H7 (cell line): ENCODE data around the gene CDC25C. TPM values are rescaled to one million over a fixed set of nuclear protein-coding genes. Genes with fewer than 3 reads are reported as not detected.
"Not testable (repeated sequence)": the region's sequence is repeated elsewhere in the genome, so short reads cannot be mapped to it uniquely, and the experiment has no call there.

Experiments used
- DNase-seq: peaks from one replicate; pipeline ENCODE4 v3.0.0; 2012
- H3K27me3 ChIP-seq: 2 replicates; pipeline ENCODE4 v1.6.0; 2011; ENCODE audit warnings: mild to moderate bottlenecking, low read length; ENCODE audit not compliant: control insufficient read depth, insufficient read depth
- H3K36me3 ChIP-seq: replicated peaks from 2 replicates; pipeline ENCODE4 v1.5.1; 2011; ENCODE audit warnings: low read length; ENCODE audit not compliant: control insufficient read depth, insufficient read depth
- H3K4me3 ChIP-seq: 2 replicates; pipeline ENCODE4 v1.5.1; 2011; ENCODE audit warnings: low read depth, mild to moderate bottlenecking, control low read depth, low read length, moderate library complexity; ENCODE audit not compliant: insufficient read depth
- total RNA-seq: library from RNA; depleted of rRNA; stranded (reverse); fragments of >200 nt; shearing (Covaris generic); gene quantifications from 2 replicates; pipeline ENCODE4 v1.2.3, GENCODE V29; 2014

The CDC25C gene
- total RNA-seq, 1 experiment from 2014 or later, result 36.0 TPM

- peak; percentile 85 for DNase-seq
- no peaks in the 10 kb centered on the region for H3K27me3 ChIP-seq
- H3K36me3 ChIP-seq, result peaks cover 9% of the 10 kb centered on the region
- peak overlapping the region; percentile 78 for H3K4me3 ChIP-seq
Observed at GRCh38 chr5:138336952-138337684, 5.5 kb upstream of the CDC25C start.

GRCh38 chr5:138334867-138335447 lies 3.4 kb upstream of the CDC25C start:
- no peaks in the 10 kb centered on the region; the same call in 1 of the 2 replicates for H3K36me3 ChIP-seq
- no peak for DNase-seq
- H3K27me3 ChIP-seq, result no peaks in the 10 kb centered on the region
- no peak overlapping the region for H3K4me3 ChIP-seq

- Histone ChIP-seq H3K4me3 (peak overlapping the region; percentile 52), H3K27me3 (no peaks in the 10 kb centered on the region), H3K36me3 (peaks cover 2% of the 10 kb centered on the region; the same call in 1 of the 2 replicates)
- DNase-seq, result no peak
Observed at GRCh38 chr5:138330813-138331448, 673 bp downstream of the CDC25C start.

- not testable (repeated sequence) for DNase-seq, H3K4me3 ChIP-seq, H3K27me3 ChIP-seq, H3K36me3 ChIP-seq
Observed at GRCh38 chr5:138318211-138318610, 13.4 kb downstream of the CDC25C start.

DNA sequence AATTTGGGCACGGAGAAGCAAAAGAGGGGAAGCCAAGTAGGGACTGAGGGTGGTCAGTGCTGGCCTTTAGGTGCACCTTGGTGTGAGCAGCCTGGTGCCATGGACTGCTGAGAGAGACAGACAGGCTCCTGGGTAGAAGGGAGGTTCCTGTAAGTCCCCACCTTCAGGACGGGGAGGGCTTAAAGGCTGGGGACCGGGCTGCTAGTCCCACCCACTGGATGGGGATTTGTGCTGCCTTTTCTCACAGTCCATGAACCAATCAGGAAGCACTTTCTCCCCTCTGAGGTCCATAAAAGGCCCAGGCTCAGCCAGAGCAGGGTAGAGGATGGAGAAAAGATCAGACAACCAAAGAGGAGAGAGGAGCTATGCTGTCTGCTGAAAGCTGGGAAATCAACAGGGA lies 15.2 kb downstream of the CDC25C start:
- H3K36me3 ChIP-seq, result peaks cover 4% of the 10 kb centered on the region
- H3K27me3 ChIP-seq, result no peaks in the 10 kb centered on the region
- no peak overlapping the region for H3K4me3 ChIP-seq
- DNase-seq, result peak; percentile 60

GRCh38 chr5:138315751-138316278 lies 15.8 kb downstream of the CDC25C start:
- no peak for DNase-seq
- Histone ChIP-seq H3K36me3 (peaks cover 4% of the 10 kb centered on the region), H3K4me3 (no peak overlapping the region), H3K27me3 (no peaks in the 10 kb centered on the region)

DNA sequence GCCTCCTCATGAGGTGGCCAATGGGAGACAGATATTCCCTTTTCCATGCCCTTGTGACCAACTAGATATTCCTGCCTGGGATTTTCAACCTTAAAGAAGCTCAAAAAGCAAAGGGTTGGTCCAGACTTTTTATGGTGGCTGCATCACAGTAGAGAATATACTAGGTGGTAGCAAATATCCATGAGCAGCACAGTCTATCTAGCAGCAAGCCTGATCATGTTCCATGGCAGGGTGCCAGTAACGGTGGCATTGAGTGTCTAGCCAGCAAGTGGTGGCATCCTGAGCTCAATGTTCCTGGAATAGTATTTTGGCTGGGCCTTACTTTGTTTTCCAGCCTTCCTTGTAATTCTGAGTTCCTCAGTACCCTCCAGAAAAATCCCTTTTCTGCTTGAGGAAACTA lies 25.8 kb downstream of the CDC25C start:
- no peaks in the 10 kb centered on the region for H3K27me3 ChIP-seq
- H3K4me3 ChIP-seq, result no peak overlapping the region
- no peaks in the 10 kb centered on the region; the same call in none of the 2 replicates for H3K36me3 ChIP-seq
- no peak for DNase-seq

- DNase-seq, result no peak
- Histone ChIP-seq H3K36me3 (no peaks in the 10 kb centered on the region; the same call in none of the 2 replicates), H3K27me3 (no peaks in the 10 kb centered on the region), H3K4me3 (no peak overlapping the region)
Observed at GRCh38 chr5:138303372-138303771, 28.2 kb downstream of the CDC25C start.

GRCh38 chr5:138289296-138289695 lies 42.3 kb downstream of the CDC25C start:
- H3K4me3 ChIP-seq, result no peak overlapping the region
- no peaks in the 10 kb centered on the region for H3K27me3 ChIP-seq
- H3K36me3 ChIP-seq, result peaks cover 9% of the 10 kb centered on the region
- no peak for DNase-seq

DNA sequence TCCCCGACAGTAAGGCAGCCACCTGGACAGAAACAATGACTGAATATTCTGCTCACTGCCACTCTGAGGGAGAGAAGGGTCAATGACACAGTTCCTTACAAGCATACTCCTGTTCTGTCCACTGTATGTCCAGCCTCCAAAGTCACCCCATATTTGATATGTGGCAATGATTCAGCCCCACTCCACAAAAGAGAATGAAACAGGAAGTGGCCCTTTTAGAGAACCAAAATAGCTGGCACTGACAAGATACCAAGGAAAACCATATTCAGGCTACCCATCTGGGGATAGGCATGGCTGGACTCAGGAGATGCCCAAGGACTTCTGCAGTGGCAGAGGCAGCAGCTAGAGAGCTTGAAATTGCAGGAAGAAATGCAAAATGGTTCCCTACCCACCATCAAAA lies 44.4 kb downstream of the CDC25C start:
- DNase-seq, result no peak
- no peaks in the 10 kb centered on the region for H3K27me3 ChIP-seq
- H3K36me3 ChIP-seq, result peaks cover 9% of the 10 kb centered on the region
- H3K4me3 ChIP-seq, result no peak overlapping the region

DNA sequence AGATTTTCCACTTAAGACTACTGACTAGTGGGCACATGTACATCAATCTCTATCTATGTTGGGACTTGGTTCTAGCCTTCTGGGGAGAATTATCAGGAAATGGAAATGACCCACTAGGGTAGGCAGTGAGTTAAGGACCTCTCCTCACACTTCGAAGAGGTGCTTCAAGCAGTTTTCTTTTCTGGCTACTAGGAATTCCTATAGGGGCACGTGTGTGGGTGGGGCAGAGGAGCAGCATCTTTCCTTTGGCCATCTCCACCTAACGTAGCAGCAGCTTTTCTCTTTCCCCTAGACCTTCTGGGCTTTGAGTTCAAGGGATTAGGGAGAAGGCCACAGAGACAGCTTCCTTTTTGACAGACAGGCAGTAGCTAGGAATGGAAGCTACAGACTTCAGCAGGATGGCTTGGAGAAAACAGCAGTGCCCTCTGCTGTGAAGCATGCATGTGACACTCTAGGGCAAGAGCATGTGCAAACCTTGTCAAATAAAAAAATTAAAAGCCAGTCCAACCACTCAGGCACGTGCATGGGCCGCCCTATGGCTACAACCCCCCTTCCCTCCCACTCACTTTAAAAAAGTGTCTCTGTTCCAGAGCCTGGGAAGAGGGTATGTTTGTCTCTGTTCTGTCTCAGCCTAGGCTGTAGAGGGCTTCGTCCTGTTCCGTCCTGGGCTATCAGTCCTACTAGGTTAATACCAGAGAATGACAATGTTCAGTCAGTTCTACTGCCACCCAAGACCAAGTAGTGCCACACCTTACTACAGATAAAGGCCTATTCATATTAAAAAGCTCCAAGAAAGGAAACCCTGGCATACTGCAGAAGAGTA lies 48.5 kb downstream of the CDC25C start:
- Histone ChIP-seq H3K4me3 (no peak overlapping the region), H3K27me3 (no peaks in the 10 kb centered on the region), H3K36me3 (peaks cover 8% of the 10 kb centered on the region)
- DNase-seq, result peak; percentile 65

DNA sequence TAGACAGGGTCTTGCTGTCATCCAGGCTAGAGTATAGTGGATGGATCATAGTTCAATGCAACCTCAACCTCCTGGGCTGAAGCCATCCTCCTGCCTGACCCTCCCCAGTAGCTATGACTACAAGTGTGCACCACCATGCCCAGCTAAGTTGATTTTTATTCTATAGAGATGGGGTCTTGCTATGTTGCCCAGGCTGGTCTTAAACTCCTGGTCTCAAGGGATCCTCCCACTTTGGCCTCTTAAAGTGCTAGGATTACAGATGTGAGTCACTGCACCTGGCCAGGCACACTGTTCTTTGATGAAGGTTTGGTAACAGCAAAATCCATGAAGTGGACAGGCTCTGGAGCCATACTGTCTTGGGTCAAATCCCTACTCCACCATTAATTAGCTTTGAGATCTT lies 50.7 kb downstream of the CDC25C start:
- Histone ChIP-seq H3K36me3 (peaks cover 6% of the 10 kb centered on the region), H3K27me3 (no peaks in the 10 kb centered on the region; the same call in 1 of the 2 replicates), H3K4me3 (no peak overlapping the region)
- DNase-seq, result no peak

DNA sequence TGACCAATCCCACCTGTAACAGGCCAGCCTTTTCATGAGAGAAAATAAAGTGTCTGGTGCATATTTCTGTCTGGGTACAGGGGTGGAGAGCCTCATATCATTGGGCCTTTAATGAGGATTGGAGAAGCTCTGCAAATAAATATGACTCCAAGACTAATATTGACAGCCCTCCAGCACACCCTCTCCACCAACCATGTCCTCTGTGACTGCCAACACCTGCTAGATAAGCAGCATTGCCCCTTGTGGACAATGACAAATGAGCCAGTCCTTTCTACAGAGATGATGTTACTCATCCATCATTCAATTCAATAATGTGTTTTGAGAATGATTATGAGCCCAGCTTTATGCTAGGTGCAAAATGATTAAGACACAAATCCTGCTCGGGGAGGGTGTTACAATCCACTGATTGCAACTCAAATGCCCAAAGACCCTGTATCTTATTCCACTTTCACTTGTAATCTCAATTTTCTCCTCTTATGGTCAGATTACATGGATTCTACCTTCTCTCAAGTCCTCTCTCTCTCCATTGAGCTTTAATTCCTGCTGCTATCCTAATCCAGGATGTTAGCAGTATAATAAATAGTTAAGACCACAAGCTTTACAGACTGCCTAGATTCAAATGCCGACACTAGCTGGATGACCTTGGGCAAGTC lies 55.1 kb downstream of the CDC25C start:
- peaks cover 30% of the 10 kb centered on the region for H3K27me3 ChIP-seq
- no peak for DNase-seq
- no peaks in the 10 kb centered on the region for H3K36me3 ChIP-seq
- H3K4me3 ChIP-seq, result no peak overlapping the region

DNA sequence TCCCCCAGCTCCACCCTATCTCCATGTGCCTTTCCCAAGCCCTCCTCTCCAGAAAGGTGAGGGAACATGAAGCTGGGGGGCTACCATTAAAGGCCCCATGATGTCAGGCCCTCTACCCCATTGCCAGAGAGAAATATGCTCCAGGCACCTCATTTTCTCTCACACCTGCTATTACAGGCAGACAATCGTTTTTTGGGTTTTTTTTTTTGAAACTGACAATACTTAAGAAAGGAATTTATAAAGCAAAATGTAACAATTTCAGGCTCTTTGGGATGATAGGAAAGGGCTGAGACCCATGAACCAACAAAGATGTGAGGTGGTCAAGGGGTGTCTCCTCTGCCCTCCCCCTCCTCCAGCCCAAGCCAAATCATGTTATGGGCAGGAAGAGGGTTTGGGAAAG lies 55.7 kb downstream of the CDC25C start:
- DNase-seq, result no peak
- Histone ChIP-seq H3K36me3 (no peaks in the 10 kb centered on the region), H3K27me3 (peaks cover 30% of the 10 kb centered on the region)

More for the DNA sequence above, 55.7 kb downstream of the CDC25C start:
- H3K4me3 ChIP-seq, result no peak overlapping the region
